ENCODE data around the gene SMAD7.

Gene SMAD7

GRCh38 chr18:48894799-48895346 lies 55.9 kb downstream of the SMAD7 start:
- no peaks in the 10 kb centered on the region for H3K36me3 Mint-ChIP-seq (ENCODE audit: low read depth)
- peaks cover 49% of the 10 kb centered on the region for H3K4me1 Mint-ChIP-seq (ENCODE audit: low read depth)
- no peak overlapping the region for H3K4me3 Mint-ChIP-seq
- no peaks in the 10 kb centered on the region for H3K27me3 Mint-ChIP-seq
- intact Hi-C loops (cut with micrococcal nuclease) = no loop called here
- H3K9me3 Mint-ChIP-seq = no peaks in the 10 kb centered on the region
- peak overlapping the region; percentile 47 for H3K27ac Mint-ChIP-seq

- Mint-ChIP-seq H3K4me3 (no peak overlapping the region), H3K36me3 (ENCODE audit: low read depth) (no peaks in the 10 kb centered on the region), H3K4me1 (ENCODE audit: low read depth) (peaks cover 42% of the 10 kb centered on the region), H3K9me3 (no peaks in the 10 kb centered on the region), H3K27me3 (no peaks in the 10 kb centered on the region), H3K27ac (peak overlapping the region; percentile 11)
- intact Hi-C loops (cut with micrococcal nuclease) = no loop called here
These were observed 56.9 kb downstream of the SMAD7 start for GRCh38 chr18:48893608-48894600.

- Mint-ChIP-seq H3K27ac (peak overlapping the region; percentile 11), H3K27me3 (no peaks in the 10 kb centered on the region), H3K4me1 (ENCODE audit: low read depth) (peaks cover 42% of the 10 kb centered on the region), H3K4me3 (no peak overlapping the region), H3K9me3 (no peaks in the 10 kb centered on the region), H3K36me3 (ENCODE audit: low read depth) (no peaks in the 10 kb centered on the region)
- intact Hi-C loops (cut with micrococcal nuclease) = no loop called here
These were observed 57.6 kb downstream of the SMAD7 start for GRCh38 chr18:48893061-48893607.

GRCh38 chr18:48892146-48892855 lies 58.5 kb downstream of the SMAD7 start:
- intact Hi-C loops (cut with micrococcal nuclease) = no loop called here
- Mint-ChIP-seq H3K27ac (peak overlapping the region; percentile 42), H3K9me3 (no peaks in the 10 kb centered on the region)

GRCh38 chr18:48891721-48892120 lies 59.0 kb downstream of the SMAD7 start:
- no peaks in the 10 kb centered on the region for H3K36me3 Mint-ChIP-seq (ENCODE audit: low read depth)
- peaks cover 3% of the 10 kb centered on the region for H3K27me3 Mint-ChIP-seq
- H3K4me3 Mint-ChIP-seq = no peak overlapping the region
- H3K4me1 Mint-ChIP-seq (ENCODE audit: low read depth) = peaks cover 37% of the 10 kb centered on the region
- intact Hi-C loops (cut with micrococcal nuclease) = no loop called here
- no peaks in the 10 kb centered on the region for H3K9me3 Mint-ChIP-seq
- H3K27ac Mint-ChIP-seq = peak overlapping the region; percentile 42

More at GRCh38 chr18:48892146-48892855, 58.5 kb downstream of the SMAD7 start:
- Mint-ChIP-seq H3K27me3 (peaks cover 3% of the 10 kb centered on the region), H3K4me1 (ENCODE audit: low read depth) (peaks cover 43% of the 10 kb centered on the region), H3K36me3 (ENCODE audit: low read depth) (no peaks in the 10 kb centered on the region), H3K4me3 (no peak overlapping the region)

- no peaks in the 10 kb centered on the region for H3K36me3 Mint-ChIP-seq (ENCODE audit: low read depth)
- no peaks in the 10 kb centered on the region for H3K9me3 Mint-ChIP-seq
- intact Hi-C loops (cut with micrococcal nuclease) = no loop called here
- no peak overlapping the region for H3K4me3 Mint-ChIP-seq
- peaks cover 8% of the 10 kb centered on the region for H3K27me3 Mint-ChIP-seq
- H3K27ac Mint-ChIP-seq = peak overlapping the region; percentile 76
- H3K4me1 Mint-ChIP-seq (ENCODE audit: low read depth) = peaks cover 31% of the 10 kb centered on the region
These were observed 60.6 kb downstream of the SMAD7 start for GRCh38 chr18:48889981-48890762.

- H3K27ac Mint-ChIP-seq = peak overlapping the region; percentile 76
- H3K4me3 Mint-ChIP-seq = no peak overlapping the region
- H3K9me3 Mint-ChIP-seq = no peaks in the 10 kb centered on the region
- H3K36me3 Mint-ChIP-seq (ENCODE audit: low read depth) = no peaks in the 10 kb centered on the region
- intact Hi-C loops (cut with micrococcal nuclease) = no loop called here
- peaks cover 34% of the 10 kb centered on the region for H3K4me1 Mint-ChIP-seq (ENCODE audit: low read depth)
- H3K27me3 Mint-ChIP-seq = peaks cover 13% of the 10 kb centered on the region
These were observed 61.4 kb downstream of the SMAD7 start for GRCh38 chr18:48889115-48889941.

- peaks cover 13% of the 10 kb centered on the region for H3K27me3 Mint-ChIP-seq
- peaks cover 38% of the 10 kb centered on the region for H3K4me1 Mint-ChIP-seq (ENCODE audit: low read depth)
- intact Hi-C loops (cut with micrococcal nuclease) = no loop called here
- H3K4me3 Mint-ChIP-seq = no peak overlapping the region
- no peaks in the 10 kb centered on the region for H3K9me3 Mint-ChIP-seq
- H3K36me3 Mint-ChIP-seq (ENCODE audit: low read depth) = no peaks in the 10 kb centered on the region
- peak overlapping the region; percentile 38 for H3K27ac Mint-ChIP-seq
These were observed 62.0 kb downstream of the SMAD7 start for GRCh38 chr18:48888773-48889080.

GRCh38 chr18:48887905-48888772 lies 62.6 kb downstream of the SMAD7 start:
- no peaks in the 10 kb centered on the region for H3K36me3 Mint-ChIP-seq (ENCODE audit: low read depth)
- intact Hi-C loops (cut with micrococcal nuclease) = no loop called here
- peaks cover 13% of the 10 kb centered on the region for H3K27me3 Mint-ChIP-seq
- no peak overlapping the region for H3K4me3 Mint-ChIP-seq
- H3K9me3 Mint-ChIP-seq = no peaks in the 10 kb centered on the region
- H3K4me1 Mint-ChIP-seq (ENCODE audit: low read depth) = peaks cover 41% of the 10 kb centered on the region
- H3K27ac Mint-ChIP-seq = peak overlapping the region; percentile 38

- Mint-ChIP-seq H3K27ac (peak overlapping the region; percentile 38), H3K4me1 (ENCODE audit: low read depth) (peaks cover 48% of the 10 kb centered on the region), H3K9me3 (no peaks in the 10 kb centered on the region), H3K36me3 (ENCODE audit: low read depth) (no peaks in the 10 kb centered on the region), H3K4me3 (no peak overlapping the region), H3K27me3 (peaks cover 13% of the 10 kb centered on the region)
- intact Hi-C loops (cut with micrococcal nuclease) = no loop called here
These were observed 63.4 kb downstream of the SMAD7 start for GRCh38 chr18:48887294-48887904.

GRCh38 chr18:48886520-48887293 lies 64.1 kb downstream of the SMAD7 start:
- Mint-ChIP-seq H3K4me3 (no peak overlapping the region), H3K4me1 (ENCODE audit: low read depth) (peaks cover 49% of the 10 kb centered on the region), H3K27me3 (peaks cover 13% of the 10 kb centered on the region), H3K36me3 (ENCODE audit: low read depth) (no peaks in the 10 kb centered on the region), H3K9me3 (no peaks in the 10 kb centered on the region), H3K27ac (peak overlapping the region; percentile 60)
- intact Hi-C loops (cut with micrococcal nuclease) = no loop called here
